HTR-8/SVneo (cell line): ENCODE results near the gene CEP350.

Source experiments
- DNase-seq: peaks from one replicate; pipeline ENCODE4 v3.0.0; 2011; ENCODE audit warnings: low spot score, mixed read lengths; ENCODE audit not compliant: insufficient read length
- FAIRE-seq: peaks from 2 replicates; lab custom pipeline; 2011; peaks lifted over from hg19 to GRCh38; lab: Jason Lieb, UNC

Gene CEP350

DNA sequence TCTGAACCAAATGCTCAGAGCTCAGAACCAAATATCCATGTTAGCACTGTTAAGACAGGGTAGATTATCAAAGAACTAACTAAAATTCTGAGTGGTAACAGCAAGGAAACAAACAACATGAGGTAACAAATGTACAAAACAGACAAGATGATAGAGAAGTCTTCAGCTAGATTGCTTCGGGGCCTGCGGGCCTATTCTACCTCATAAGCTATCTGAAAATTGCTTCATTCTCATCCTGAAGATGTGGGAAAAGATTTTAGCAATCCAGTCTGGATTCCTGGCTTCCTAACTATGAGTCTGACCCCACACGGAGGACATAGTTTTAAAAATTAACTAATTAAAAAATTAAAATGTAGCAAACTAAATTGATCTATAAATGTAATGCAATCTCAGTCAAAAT is 190.8 kb downstream of the CEP350 start:
- DNase-seq (no peak), FAIRE-seq (no peak)

DNA sequence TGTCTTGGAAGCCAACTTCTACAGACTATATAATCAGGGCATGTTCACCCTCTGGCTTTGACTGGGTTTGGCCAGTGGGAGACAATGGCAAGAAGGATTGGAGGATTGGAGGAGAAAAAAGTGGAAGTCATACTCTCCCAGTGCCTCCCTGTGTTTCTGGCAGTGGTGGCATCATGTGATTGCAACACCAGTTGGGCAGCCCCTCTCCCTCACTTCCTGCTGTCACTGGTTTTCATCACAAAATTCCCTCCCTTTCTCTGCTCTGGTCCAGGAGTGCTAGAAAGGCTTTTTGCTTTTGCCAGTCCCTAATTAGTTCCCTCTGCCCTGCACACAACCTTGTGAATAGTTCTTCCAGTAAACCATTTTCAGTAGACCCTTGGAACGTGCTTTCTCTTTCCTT is 196.4 kb downstream of the CEP350 start:
- peak; percentile 51 for DNase-seq
- no peak for FAIRE-seq

DNA sequence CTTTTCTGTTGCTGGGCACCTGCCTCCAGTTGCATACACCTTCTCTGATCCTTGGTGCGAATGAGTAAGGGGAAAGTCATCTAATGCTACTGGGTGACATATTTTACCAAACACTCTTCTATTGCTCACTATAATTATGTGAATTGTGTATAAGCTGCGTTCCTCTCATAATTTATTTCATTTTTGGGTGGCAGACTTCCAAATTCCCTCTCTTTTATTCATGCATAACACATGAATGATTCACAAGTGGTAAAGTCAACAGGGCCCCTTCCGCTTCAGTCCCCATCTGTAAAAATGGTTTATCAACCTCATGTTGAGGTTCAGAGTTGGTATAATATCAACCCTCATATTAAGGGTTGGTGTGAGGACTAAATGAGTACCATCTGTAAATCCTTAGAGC is 196.9 kb downstream of the CEP350 start:
- DNase-seq (peak; percentile 66), FAIRE-seq (no peak)

DNA sequence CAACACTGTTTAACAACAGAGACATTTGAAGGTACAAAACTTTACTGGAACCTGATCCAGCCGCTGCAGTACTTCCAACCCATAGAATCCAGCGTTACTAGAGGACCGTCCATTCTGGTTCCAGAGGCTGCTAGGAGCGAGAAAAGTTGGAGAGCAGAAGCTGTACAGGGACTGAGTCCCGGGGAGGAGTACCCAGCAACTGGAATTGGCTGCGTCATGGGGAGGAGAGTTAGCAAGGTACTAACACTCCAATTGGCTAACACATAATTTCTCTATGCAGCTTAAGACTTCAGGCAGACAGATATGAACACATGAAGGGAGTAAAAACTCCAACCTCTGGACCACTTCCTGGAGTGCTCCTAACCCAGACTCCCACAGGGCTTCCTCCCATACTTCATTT is 198.0 kb downstream of the CEP350 start:
- no peak for DNase-seq
- no peak for FAIRE-seq

DNA sequence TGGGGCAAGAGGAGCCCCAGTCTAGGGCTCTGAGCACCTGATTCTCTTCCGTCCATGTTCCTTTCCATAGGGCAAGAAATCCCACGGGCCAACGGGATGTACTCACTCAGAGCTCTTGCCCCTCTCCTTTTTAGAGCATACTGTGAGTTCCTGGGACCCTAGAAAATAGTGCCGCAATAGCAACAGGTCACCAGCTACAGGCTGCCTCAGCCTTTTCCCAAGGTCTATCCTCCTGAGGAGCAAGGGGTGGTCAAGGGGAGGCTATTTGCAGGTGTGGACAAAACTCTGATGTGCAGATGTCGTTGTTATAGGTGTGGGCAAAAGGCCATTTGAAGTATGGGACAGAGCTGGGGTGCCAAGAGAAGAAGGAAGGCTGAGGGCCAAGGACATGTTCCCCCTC is 198.4 kb downstream of the CEP350 start:
- DNase-seq (no peak), FAIRE-seq (no peak)

- FAIRE-seq (no peak), DNase-seq (no peak)
Observed at GRCh38 chr1:180154003-180154324, 199.4 kb downstream of the CEP350 start.

DNA sequence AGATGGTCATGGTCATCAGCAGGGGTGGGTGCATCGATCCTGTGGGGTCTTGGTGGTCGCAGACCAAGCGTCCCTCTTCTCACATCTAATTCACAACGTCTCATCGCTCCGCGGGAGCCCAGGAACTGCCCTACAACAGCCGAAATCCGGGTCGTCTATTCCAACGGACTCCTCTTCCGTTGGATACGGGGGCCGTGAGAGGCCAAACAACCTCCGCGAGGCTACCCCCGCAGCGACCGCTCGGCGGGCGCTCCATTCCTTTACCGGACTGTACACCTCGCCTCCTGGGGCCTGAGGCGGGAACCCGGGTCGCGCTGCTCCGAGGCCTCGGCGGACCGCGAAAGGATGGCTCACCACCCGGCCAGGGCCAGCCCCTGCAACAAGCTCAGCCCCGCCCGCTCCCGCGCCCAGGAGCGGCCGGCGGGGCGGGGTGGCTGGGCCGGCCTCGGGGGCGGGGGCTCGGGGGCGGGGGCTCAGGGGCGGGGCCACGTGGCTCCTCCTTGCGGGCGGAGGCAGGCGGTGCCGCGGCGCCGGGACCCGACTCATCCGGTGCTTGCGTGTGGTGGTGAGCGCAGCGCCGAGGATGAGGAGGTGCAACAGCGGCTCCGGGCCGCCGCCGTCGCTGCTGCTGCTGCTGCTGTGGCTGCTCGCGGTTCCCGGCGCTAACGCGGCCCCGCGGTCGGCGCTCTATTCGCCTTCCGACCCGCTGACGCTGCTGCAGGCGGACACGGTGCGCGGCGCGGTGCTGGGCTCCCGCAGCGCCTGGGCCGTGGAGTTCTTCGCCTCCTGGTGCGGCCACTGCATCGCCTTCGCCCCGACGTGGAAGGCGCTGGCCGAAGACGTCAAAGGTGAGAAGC is 199.9 kb downstream of the CEP350 start, which contains the start of gene QSOX1:
QSOX1 (plus strand) TSS at position 545 of the 857 bp plus-strand sequence; CDS start at position 584, 39 bp downstream.
- FAIRE-seq (no peak), DNase-seq (peak; percentile 90)

DNA sequence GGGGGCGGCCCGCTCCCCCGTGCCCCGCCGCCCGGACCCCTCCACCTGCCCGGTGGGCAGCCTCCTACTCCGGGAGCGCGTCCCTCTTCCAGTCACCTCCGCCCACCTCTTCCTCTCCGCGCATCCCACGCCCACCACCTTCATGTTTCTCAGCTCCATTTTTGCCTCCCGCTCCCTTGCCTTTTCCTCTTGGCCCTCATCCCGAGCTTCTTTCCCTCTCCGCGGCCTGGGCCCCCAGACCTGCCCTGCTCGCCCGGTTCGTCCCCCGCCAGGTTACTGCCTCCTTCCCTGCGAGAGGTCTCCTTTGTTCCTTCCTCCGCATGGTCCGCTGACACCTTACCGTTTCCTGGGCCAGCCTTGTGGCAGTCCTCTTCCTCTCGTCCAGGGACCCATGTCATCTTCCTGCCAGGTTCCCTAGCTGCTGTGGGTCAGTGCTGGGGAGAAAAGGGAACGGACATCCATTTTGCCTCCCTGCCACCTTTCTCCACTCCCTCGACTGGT is 200.6 kb downstream of the CEP350 start:
- DNase-seq: no peak
- no peak for FAIRE-seq

GRCh38 chr1:180156201-180156600 is 201.6 kb downstream of the CEP350 start:
- no peak for FAIRE-seq
- DNase-seq: no peak

GRCh38 chr1:180156631-180157091 is 202.1 kb downstream of the CEP350 start:
- no peak for FAIRE-seq
- DNase-seq: no peak

- no peak for DNase-seq
- FAIRE-seq: no peak
Observed at GRCh38 chr1:180157108-180157507, 202.5 kb downstream of the CEP350 start.

- no peak for DNase-seq
- no peak for FAIRE-seq
Observed at GRCh38 chr1:180157576-180158057, 203.0 kb downstream of the CEP350 start.

DNA sequence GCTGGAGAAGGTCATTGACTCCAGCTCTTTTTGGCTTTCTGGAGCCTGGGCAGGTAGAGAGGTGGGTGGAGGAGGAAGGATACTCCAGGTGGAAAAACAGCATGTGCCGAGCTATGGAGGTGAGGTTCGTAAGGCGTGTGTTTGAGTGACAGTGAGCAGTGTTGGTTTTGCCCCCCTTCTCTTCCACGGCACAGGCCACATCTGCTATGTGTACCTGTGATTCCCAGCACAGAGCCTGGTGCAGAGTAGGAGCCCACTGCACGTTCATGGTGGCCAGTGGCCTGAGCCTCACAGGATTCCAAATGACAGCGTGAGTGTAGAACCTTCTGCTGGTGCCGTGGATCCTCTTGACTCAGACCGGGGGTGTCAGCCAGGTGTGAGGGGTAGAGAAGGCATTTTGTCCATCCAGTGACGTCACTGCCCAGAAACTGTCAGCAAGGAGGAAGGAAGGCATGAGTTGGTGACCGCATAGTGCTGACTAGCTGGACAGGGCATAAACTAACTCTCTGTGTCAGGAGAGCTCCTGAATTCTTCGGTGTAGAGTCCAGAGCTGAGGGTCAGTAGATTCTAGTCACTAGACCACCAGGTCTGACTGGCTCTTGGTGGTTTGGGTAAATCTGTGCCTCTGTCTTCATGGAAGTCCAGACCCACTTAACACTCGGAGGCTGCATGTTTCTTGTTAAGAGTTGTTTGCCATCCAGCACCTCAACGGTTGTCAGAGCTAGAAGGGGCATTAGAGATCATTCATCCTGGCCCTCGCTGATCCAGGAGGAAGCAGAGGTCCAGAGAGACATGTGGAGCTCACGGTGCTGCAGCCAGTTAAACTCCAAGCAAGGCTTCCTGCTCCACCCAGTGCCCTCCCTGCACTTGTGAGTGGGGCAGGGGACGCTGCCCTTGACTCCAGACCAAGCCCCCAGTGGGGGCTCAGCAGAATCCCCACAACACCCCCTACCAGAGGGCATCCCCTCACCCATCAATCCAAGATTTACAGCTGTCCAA is 203.8 kb downstream of the CEP350 start:
- DNase-seq: no peak
- no peak for FAIRE-seq

- no peak for DNase-seq
- no peak for FAIRE-seq
Observed at GRCh38 chr1:180160357-180160756, 205.7 kb downstream of the CEP350 start.

DNA sequence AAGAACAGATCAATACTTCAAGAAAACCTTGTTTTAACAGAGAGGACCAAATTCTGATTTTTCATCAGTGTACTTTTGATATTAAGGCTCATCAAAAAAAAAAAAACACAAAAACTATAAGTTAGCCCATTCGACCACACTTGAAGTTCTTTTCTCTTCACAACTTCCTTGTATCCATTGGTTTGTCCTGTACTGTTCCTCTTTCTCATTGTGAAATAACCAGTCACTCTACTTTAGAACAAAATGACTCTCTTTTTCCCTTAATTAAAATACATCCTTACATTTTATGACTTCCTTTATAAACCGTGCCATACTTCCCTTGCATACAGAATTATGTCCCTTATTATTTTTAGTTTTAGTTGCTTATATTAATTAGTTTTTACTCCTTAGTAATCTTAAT is 208.4 kb downstream of the CEP350 start:
- DNase-seq: no peak
- FAIRE-seq: no peak
